ENCODE results near the gene SKOR2.

Gene SKOR2

DNA sequence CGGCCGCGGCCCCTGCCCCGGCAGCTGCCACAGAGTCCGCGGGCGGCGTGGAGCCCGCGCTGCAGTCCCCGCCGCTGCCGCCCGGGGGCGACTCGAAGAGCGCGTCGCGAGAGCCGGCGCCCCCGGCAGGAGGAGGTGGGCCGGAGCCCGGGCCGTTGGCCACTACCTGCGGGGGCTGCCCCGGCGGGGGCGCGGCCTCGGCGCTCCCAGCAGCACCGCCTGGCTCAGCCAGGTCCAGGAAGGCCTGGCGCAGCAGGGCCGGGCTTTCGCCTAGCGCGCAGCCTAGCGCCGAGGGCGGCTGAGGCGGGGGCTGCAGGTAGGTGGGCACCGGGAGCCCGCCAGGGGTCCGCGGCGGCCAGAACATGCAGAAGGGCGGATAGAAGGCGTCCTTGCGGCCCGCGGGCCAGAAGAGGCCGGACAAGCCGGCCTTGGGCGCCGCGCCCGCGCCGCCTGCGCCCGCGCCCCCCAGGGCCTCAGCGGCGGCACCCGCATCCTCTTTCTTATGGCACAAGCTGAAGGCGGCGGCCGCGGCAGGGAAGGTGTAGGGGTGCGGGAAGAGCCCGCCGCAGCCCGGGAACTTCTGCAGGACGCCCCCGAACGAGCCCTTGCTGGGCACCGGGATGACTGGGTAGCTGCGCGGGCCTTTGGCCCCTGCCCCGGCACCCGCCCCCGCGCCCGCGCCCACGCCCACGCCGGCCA, 3.9 kb downstream of the SKOR2 start:
- Histone ChIP-seq H3K27ac (ENCODE audit: insufficient read depth, low read length, poor library complexity, severe bottlenecking) (no peak overlapping the region), H3K27me3 (replicated peaks; ENCODE audit: control insufficient read depth, insufficient read depth, low read length, poor library complexity, severe bottlenecking) (peaks cover 32% of the 10 kb centered on the region), H3K36me3 (ENCODE audit: control insufficient read depth, insufficient read depth, low read length) (no peaks in the 10 kb centered on the region), H3K4me3 (ENCODE audit: insufficient read depth, low read depth, low read length, poor library complexity, severe bottlenecking) (no peak overlapping the region), H3K4me1 (ENCODE audit: control insufficient read depth, insufficient read depth, low read length, poor library complexity, severe bottlenecking) (no peaks in the 10 kb centered on the region), H3K9me3 (ENCODE audit: control insufficient read depth, low read length) (no peaks in the 10 kb centered on the region)
- no peak for DNase-seq

DNA sequence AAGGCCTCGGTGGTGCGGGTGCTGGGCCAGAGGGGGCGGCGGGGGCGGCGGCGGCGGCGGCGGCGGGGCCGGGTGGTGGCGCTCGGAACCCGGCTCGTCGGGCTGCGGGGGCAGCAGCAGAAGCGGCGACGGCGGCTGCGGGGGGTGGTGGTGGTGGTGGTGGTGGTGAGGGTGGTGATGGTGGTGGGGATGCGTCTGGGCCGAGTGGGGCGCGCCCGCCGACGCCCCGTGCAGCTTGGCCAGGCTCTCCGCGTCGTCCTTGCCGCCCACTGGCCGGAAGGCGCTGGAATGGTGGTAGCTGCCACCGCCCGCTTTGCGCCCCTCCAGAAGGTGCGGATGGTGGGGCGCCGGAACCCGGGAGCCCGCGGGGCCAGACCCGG, 4.4 kb downstream of the SKOR2 start:
- Histone ChIP-seq H3K27me3 (replicated peaks; ENCODE audit: control insufficient read depth, insufficient read depth, low read length, poor library complexity, severe bottlenecking) (peaks cover 32% of the 10 kb centered on the region), H3K4me3 (ENCODE audit: insufficient read depth, low read depth, low read length, poor library complexity, severe bottlenecking) (no peak overlapping the region), H3K27ac (ENCODE audit: insufficient read depth, low read length, poor library complexity, severe bottlenecking) (no peak overlapping the region), H3K4me1 (ENCODE audit: control insufficient read depth, insufficient read depth, low read length, poor library complexity, severe bottlenecking) (no peaks in the 10 kb centered on the region), H3K9me3 (ENCODE audit: control insufficient read depth, low read length) (no peaks in the 10 kb centered on the region), H3K36me3 (ENCODE audit: control insufficient read depth, insufficient read depth, low read length) (no peaks in the 10 kb centered on the region)
- no peak for DNase-seq

DNA sequence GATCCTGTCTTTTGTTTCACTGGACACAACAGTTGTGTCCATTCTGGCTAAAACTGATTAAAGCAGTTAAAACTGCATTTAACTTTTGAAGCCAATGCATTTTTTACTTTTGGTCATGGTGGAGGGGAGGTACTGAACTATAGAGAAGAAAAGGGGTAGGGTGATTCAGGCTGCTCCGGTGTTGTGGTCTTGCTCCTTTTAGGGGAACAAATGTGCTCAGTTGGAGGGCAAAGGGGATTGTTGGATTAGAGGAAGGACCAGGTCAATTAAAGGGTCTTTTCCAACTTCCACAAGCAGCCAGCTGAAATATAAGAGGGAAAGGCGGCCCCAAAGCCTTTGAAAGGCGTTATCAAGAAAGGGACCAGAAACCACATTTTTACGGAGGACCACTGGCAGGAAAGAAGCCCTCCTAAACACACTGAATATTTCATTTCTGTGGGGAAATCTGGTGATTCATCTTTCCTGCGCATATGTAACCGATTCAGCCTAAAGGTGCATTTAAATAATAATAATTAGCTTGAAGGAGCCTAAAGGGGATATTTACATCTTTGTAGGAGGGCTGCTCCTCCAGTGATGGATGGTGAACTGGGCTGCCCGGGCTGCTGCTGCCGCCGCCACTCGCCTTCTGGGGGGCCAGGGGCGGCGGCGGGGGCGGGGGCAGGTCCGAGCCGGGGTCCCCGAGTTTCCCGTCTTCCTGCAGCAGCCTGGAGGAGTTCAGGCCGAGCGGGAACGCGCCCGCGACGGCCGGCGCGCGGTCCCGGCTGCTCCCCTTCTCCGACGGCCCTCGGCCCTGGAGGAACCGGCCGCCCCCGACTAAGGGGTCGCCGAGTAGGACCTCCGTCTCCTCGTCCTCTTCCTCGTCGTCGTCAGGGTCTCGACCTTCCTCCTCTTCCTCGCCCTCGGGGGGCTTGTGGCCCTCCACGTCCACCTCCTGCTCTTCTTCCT, 5.2 kb downstream of the SKOR2 start:
- no peaks in the 10 kb centered on the region for H3K9me3 ChIP-seq (ENCODE audit: control insufficient read depth, low read length)
- no peak overlapping the region for H3K4me3 ChIP-seq (ENCODE audit: insufficient read depth, low read depth, low read length, poor library complexity, severe bottlenecking)
- H3K27ac ChIP-seq (ENCODE audit: insufficient read depth, low read length, poor library complexity, severe bottlenecking): no peak overlapping the region
- H3K27me3 ChIP-seq (replicated peaks; ENCODE audit: control insufficient read depth, insufficient read depth, low read length, poor library complexity, severe bottlenecking): peaks cover 32% of the 10 kb centered on the region
- H3K4me1 ChIP-seq (ENCODE audit: control insufficient read depth, insufficient read depth, low read length, poor library complexity, severe bottlenecking): no peaks in the 10 kb centered on the region
- H3K36me3 ChIP-seq (ENCODE audit: control insufficient read depth, insufficient read depth, low read length): no peaks in the 10 kb centered on the region
- no peak for DNase-seq

DNA sequence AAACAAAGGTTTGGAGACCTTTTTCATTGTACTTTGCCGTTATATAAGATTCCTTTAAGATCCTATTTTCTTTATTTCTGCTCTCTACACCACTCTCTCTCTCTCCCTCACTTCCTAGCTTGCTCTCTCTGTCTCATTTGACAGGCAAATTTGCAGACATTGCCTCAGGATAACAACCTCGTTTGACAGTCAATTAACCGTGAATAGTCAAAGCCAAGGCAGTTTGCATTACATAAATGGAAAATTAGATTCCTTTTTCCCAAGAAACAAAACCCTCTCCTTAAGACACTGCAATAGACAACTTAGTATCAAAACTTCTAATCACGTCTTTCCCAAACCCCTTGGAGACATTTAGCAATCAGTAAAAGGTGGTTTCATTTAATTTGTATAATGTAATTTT, 7.4 kb downstream of the SKOR2 start:
- H3K4me1 ChIP-seq (ENCODE audit: control insufficient read depth, insufficient read depth, low read length, poor library complexity, severe bottlenecking): no peaks in the 10 kb centered on the region
- H3K36me3 ChIP-seq (ENCODE audit: control insufficient read depth, insufficient read depth, low read length): no peaks in the 10 kb centered on the region
- H3K4me3 ChIP-seq (ENCODE audit: insufficient read depth, low read depth, low read length, poor library complexity, severe bottlenecking): no peak overlapping the region
- peaks cover 17% of the 10 kb centered on the region for H3K27me3 ChIP-seq (replicated peaks; ENCODE audit: control insufficient read depth, insufficient read depth, low read length, poor library complexity, severe bottlenecking)
- DNase-seq: no peak
- no peak overlapping the region for H3K27ac ChIP-seq (ENCODE audit: insufficient read depth, low read length, poor library complexity, severe bottlenecking)
- H3K9me3 ChIP-seq (ENCODE audit: control insufficient read depth, low read length): no peaks in the 10 kb centered on the region

DNA sequence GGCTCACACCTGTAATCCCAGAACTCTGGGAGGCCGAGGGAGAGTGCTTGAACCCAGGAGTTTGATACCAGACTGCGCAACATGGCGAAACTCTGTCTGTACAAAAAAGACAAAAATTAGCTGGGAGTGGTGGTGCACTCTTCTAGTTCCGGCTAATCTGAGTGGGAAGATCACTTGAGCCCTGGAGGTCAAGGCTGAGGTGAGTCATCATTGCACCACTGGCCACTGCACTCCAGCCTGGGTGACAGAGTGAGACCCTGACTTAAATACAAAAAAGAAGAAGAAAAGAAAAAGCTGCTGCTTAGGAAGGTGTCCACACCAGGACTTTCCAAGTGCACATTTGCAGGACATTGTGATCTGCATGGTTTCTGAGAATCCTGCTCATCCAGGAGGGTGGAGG, 16.4 kb downstream of the SKOR2 start:
- Histone ChIP-seq H3K27me3 (replicated peaks; ENCODE audit: control insufficient read depth, insufficient read depth, low read length, poor library complexity, severe bottlenecking) (no peaks in the 10 kb centered on the region), H3K27ac (ENCODE audit: insufficient read depth, low read length, poor library complexity, severe bottlenecking) (no peak overlapping the region), H3K4me1 (ENCODE audit: control insufficient read depth, insufficient read depth, low read length, poor library complexity, severe bottlenecking) (no peaks in the 10 kb centered on the region), H3K36me3 (ENCODE audit: control insufficient read depth, insufficient read depth, low read length) (no peaks in the 10 kb centered on the region), H3K9me3 (ENCODE audit: control insufficient read depth, low read length) (no peaks in the 10 kb centered on the region), H3K4me3 (ENCODE audit: insufficient read depth, low read depth, low read length, poor library complexity, severe bottlenecking) (no peak overlapping the region)
- no peak for DNase-seq

DNA sequence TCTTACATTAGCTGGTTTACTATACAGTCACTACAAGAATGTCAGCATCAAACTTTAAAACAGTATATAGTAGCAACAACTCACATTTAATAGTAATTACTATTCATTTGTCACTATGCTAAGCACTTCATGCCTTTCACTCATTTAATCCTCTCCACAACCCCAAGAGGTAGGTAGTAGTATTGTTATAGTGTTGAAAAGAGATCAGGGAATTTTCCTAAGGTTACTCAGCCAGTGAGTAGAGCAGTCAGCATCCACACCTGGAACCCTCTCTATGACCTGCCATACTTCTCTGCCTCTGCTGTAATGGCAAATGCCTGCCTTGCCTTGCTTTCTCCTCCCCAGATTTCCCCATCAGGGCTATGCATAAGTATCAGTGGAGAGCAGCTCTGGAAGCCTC, 24.8 kb downstream of the SKOR2 start:
- no peak overlapping the region for H3K4me3 ChIP-seq (ENCODE audit: insufficient read depth, low read depth, low read length, poor library complexity, severe bottlenecking)
- H3K27ac ChIP-seq (ENCODE audit: insufficient read depth, low read length, poor library complexity, severe bottlenecking): no peak overlapping the region
- no peaks in the 10 kb centered on the region for H3K36me3 ChIP-seq (ENCODE audit: control insufficient read depth, insufficient read depth, low read length)
- no peaks in the 10 kb centered on the region for H3K9me3 ChIP-seq (ENCODE audit: control insufficient read depth, low read length)
- DNase-seq: no peak
- no peaks in the 10 kb centered on the region for H3K27me3 ChIP-seq (replicated peaks; ENCODE audit: control insufficient read depth, insufficient read depth, low read length, poor library complexity, severe bottlenecking)
- H3K4me1 ChIP-seq (ENCODE audit: control insufficient read depth, insufficient read depth, low read length, poor library complexity, severe bottlenecking): no peaks in the 10 kb centered on the region

DNA sequence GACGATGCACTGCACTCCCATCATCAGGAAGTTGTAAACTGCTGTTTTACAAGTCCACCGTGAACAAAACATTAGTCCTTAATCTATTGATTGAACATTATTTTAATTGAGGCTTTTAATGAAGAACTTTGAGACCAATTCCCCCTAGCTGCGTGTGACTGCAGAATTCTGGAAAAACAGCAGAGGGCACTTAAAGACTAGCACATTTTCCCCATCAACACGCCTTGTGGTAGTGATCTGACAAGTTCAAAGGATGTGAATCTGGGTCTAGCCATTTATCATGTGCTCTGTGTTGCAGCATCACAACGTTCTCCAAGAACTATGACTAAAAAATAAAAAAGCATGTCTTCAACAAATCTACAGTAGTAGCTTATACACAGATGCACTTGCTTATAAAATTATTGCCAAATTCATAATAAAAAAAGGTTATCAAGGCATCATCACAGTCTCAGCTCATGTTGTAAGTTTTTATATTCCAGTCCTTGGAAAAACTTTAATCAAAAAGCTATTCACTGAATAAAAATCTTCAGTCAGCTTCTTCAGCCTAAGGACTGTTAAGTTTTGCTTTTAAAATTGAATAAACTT, 35.8 kb downstream of the SKOR2 start:
- H3K4me3 ChIP-seq (ENCODE audit: insufficient read depth, low read depth, low read length, poor library complexity, severe bottlenecking): no peak overlapping the region
- peaks cover 6% of the 10 kb centered on the region for H3K27me3 ChIP-seq (replicated peaks; ENCODE audit: control insufficient read depth, insufficient read depth, low read length, poor library complexity, severe bottlenecking)
- H3K9me3 ChIP-seq (ENCODE audit: control insufficient read depth, low read length): no peaks in the 10 kb centered on the region
- no peaks in the 10 kb centered on the region for H3K4me1 ChIP-seq (ENCODE audit: control insufficient read depth, insufficient read depth, low read length, poor library complexity, severe bottlenecking)
- no peaks in the 10 kb centered on the region for H3K36me3 ChIP-seq (ENCODE audit: control insufficient read depth, insufficient read depth, low read length)
- no peak overlapping the region for H3K27ac ChIP-seq (ENCODE audit: insufficient read depth, low read length, poor library complexity, severe bottlenecking)
- DNase-seq: no peak

DNA sequence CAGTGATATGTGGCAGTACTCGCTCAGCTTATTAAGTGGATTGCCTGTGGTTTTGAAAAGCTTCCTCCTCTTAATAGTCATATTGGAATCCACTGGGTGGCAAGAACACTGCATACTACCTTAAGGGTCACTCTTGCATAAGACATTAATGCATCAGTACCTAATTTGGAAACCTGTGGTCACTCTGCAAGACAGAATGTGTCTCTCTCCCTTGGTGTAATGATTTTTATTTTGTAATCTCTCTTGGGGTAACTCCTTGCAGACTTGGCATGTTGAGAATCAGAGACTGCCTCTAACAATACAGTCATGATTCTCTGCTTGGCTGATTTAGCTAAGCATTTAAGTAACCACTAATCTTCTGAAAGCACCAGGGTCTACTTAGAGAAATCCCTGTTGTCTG, 42.3 kb downstream of the SKOR2 start:
- H3K4me1 ChIP-seq (ENCODE audit: control insufficient read depth, insufficient read depth, low read length, poor library complexity, severe bottlenecking): no peaks in the 10 kb centered on the region
- no peak for DNase-seq
- no peak overlapping the region for H3K27ac ChIP-seq (ENCODE audit: insufficient read depth, low read length, poor library complexity, severe bottlenecking)
- H3K27me3 ChIP-seq (replicated peaks; ENCODE audit: control insufficient read depth, insufficient read depth, low read length, poor library complexity, severe bottlenecking): peaks cover 1% of the 10 kb centered on the region
- no peaks in the 10 kb centered on the region for H3K36me3 ChIP-seq (ENCODE audit: control insufficient read depth, insufficient read depth, low read length)
- H3K4me3 ChIP-seq (ENCODE audit: insufficient read depth, low read depth, low read length, poor library complexity, severe bottlenecking): no peak overlapping the region
- H3K9me3 ChIP-seq (ENCODE audit: control insufficient read depth, low read length): no peaks in the 10 kb centered on the region

DNA sequence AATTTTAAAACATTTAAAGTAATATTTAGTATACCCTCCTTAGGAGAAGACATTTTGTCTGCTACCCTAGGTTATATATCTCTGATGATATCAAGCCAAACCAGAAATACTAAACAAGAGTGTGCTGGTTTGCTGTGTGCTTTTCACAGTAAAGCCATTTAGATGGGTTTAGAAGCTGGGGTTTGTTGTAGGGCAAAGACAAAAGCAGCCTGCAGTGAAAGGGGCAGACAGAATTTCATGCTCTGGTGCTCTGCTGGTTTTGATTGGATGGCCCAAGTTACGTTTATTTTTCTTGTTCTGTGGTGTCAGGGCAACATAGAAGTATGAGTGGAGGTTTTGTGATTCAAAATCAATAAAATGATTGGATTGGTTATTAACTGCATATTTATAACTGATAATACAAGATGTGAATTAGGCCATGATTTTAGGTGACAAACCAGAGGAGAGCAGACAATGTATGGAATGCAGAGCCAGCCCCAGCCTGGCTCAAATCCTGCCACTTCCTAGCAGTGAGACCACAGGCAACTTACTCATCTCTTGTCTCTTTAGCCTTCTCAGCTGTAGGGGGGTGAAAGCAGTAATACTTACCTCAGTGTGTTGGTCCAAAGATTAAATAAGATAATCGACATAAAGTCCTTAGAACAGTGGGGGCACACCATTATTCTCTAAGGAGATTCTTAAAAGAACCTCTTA, 44.4 kb downstream of the SKOR2 start:
- Histone ChIP-seq H3K9me3 (ENCODE audit: control insufficient read depth, low read length) (no peaks in the 10 kb centered on the region), H3K4me3 (ENCODE audit: insufficient read depth, low read depth, low read length, poor library complexity, severe bottlenecking) (no peak overlapping the region), H3K27ac (ENCODE audit: insufficient read depth, low read length, poor library complexity, severe bottlenecking) (no peak overlapping the region), H3K4me1 (ENCODE audit: control insufficient read depth, insufficient read depth, low read length, poor library complexity, severe bottlenecking) (no peaks in the 10 kb centered on the region), H3K36me3 (ENCODE audit: control insufficient read depth, insufficient read depth, low read length) (no peaks in the 10 kb centered on the region), H3K27me3 (replicated peaks; ENCODE audit: control insufficient read depth, insufficient read depth, low read length, poor library complexity, severe bottlenecking) (no peaks in the 10 kb centered on the region)
- no peak for DNase-seq
